ENCODE results near the gene RNASET2. TPM values are rescaled to one million over a fixed set of nuclear protein-coding genes. Genes with fewer than 3 reads are reported as not detected.

RNASET2 gene, protein sequence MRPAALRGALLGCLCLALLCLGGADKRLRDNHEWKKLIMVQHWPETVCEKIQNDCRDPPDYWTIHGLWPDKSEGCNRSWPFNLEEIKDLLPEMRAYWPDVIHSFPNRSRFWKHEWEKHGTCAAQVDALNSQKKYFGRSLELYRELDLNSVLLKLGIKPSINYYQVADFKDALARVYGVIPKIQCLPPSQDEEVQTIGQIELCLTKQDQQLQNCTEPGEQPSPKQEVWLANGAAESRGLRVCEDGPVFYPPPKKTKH
- 10.5 and 28.1 TPM in 2 replicates for total RNA-seq (2012; rRNA removed)

DNA sequence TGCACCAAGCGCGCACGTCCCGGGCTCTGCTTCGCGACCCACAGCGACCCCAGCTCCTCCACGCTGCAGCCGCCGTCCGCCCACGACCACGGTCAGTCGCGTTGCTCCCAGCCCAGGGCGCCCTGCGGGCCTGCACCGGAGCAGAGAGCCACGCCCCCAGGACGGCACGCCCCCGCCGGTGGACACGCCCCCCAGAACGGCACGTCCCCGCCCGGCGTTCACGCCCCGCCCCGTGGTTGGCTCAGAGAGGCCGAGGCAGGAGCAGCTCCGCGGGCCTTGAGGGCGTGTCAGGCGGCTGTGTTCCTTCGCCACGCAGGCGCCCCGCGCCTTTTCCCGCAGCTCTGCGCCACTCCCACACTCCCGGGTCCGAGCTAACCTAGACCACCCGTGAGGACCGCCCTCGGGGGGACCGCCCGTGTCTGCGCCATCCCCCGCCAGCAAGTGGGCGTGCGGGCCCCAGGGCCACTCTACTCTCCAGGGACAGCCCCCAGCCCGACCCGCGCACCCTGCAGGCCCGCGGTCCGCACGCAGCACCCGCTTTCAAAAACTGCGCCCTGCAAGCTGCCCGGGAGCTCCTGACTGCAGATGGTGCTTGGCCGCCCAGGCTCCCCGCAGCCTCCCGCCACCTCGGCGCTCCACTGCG is at the start of gene RNASET2:
Gene RNASET2, minus strand, starts transcription at position 107 of the 643 bp plus-strand sequence. CDS start 368 bp downstream, outside the sequence.
- H3K9ac ChIP-seq (ENCODE audit: low read depth, low read length), result peak within 1 kb of the TSS; percentile 86
- peak within 1 kb of the TSS; percentile 100 for H3K4me2 ChIP-seq (ENCODE audit: low read length)
- peak within 1 kb of the TSS; percentile 98 for H3K4me3 ChIP-seq (ENCODE audit: low read length)
- no peaks in the 10 kb centered on the region for H3K27me3 ChIP-seq (ENCODE audit: control insufficient read depth, insufficient read depth, low read length)
- no peaks in the 10 kb centered on the region for H3K9me3 ChIP-seq (replicated peaks; ENCODE audit: low read length)
- H3K36me3 ChIP-seq (ENCODE audit: insufficient read depth, low read length), result no peaks in the 10 kb centered on the region
- H3K4me1 ChIP-seq (ENCODE audit: control insufficient read depth, insufficient read depth, low read length), result peaks cover 20% of the 10 kb centered on the region

DNA sequence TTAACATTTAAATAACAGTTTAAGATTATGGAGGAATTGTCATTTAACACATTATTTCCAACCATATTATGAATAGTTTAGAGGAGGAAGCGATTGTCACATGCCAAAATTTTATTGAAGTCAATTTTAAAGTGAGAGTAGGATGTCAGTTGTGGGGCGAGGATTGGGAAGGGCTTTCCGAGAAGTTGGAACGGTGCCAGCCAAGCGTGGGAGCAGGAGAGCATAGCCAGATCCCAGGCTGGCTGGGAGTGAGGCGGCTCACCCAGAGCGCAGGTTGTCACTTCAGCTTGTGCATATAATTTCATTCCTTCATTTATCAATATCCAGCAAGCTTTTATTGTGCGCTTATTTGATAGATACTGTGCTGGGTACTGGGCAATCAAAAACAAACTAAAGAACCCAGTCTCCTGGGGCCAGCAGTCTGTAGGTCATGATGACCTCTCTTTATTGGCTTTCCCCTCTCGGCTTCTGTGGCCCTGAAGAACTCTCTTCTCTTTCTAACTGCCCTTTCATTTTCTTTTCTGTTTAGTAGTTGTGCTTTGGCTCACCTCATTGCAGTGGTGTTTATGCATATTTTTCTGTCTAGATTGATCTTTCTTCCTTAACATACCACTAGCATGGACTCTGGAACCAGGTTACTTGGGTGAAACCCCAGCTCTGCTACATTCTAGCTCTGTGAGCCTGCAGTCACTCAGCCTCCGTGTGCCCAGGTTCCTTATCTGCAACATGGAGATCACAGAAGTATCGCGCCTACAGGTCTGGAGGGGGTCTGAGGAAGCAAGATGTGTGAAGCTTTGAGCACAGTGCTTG is 49.2 kb upstream of the RNASET2 start:
- no peak overlapping the region for H3K4me3 ChIP-seq (ENCODE audit: low read length)
- H3K27me3 ChIP-seq (ENCODE audit: control insufficient read depth, insufficient read depth, low read length), result no peaks in the 10 kb centered on the region
- peak overlapping the region; percentile 24 for H3K4me2 ChIP-seq (ENCODE audit: low read length)
- H3K9ac ChIP-seq (ENCODE audit: low read depth, low read length), result no peak overlapping the region
- H3K9me3 ChIP-seq (replicated peaks; ENCODE audit: low read length), result no peaks in the 10 kb centered on the region
- peaks cover 14% of the 10 kb centered on the region for H3K36me3 ChIP-seq (ENCODE audit: insufficient read depth, low read length)
- H3K4me1 ChIP-seq (ENCODE audit: control insufficient read depth, insufficient read depth, low read length), result peaks cover 9% of the 10 kb centered on the region

DNA sequence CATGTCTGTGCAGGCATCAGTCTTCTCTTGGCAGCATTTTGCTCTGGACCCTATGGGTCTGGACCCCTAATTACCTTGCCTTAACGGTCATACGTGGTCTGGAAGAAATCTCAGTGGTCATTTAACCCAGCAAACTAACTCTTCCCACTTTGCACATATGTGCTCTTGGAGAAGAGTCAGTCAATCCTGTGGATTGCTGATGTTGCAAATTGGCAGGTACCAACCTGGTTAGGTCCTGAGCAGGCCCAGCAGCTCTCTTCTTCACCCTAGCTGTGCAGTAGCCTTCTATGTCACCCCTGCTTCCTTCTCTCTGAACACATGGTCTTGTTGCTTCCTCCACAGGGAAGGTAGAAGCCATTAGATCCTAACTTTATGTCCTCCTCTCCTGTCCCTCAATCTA is 44.4 kb upstream of the RNASET2 start:
- Histone ChIP-seq H3K9ac (ENCODE audit: low read depth, low read length) (no peak overlapping the region), H3K27me3 (ENCODE audit: control insufficient read depth, insufficient read depth, low read length) (no peaks in the 10 kb centered on the region), H3K4me3 (ENCODE audit: low read length) (peak overlapping the region; percentile 99), H3K4me1 (ENCODE audit: control insufficient read depth, insufficient read depth, low read length) (peaks cover 25% of the 10 kb centered on the region), H3K36me3 (ENCODE audit: insufficient read depth, low read length) (peaks cover 1% of the 10 kb centered on the region), H3K9me3 (replicated peaks; ENCODE audit: low read length) (no peaks in the 10 kb centered on the region), H3K4me2 (ENCODE audit: low read length) (peak overlapping the region; percentile 89)

DNA sequence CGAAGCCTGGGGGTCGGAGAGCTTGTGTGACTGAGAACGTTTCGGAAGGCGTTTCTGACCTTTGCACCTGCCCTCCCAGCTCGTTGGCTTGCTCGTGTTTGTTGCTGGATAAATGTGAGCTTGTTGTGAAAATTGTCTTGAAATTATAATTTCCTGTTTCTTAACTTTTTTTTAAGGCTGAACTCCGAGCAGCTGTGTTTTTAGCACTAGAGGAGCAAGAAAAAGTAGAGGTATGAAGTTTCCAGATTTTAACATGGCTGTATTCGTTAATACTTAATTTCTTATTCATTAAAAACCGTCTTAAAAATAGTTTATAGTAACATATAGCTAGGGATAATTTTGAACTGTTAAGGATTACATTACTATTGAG is 43.5 kb upstream of the RNASET2 start:
- Histone ChIP-seq H3K9ac (ENCODE audit: low read depth, low read length) (peak overlapping the region; percentile 86), H3K4me1 (ENCODE audit: control insufficient read depth, insufficient read depth, low read length) (peaks cover 19% of the 10 kb centered on the region), H3K4me3 (ENCODE audit: low read length) (peak overlapping the region; percentile 99), H3K4me2 (ENCODE audit: low read length) (peak overlapping the region; percentile 89), H3K36me3 (ENCODE audit: insufficient read depth, low read length) (no peaks in the 10 kb centered on the region), H3K9me3 (replicated peaks; ENCODE audit: low read length) (no peaks in the 10 kb centered on the region), H3K27me3 (ENCODE audit: control insufficient read depth, insufficient read depth, low read length) (no peaks in the 10 kb centered on the region)

DNA sequence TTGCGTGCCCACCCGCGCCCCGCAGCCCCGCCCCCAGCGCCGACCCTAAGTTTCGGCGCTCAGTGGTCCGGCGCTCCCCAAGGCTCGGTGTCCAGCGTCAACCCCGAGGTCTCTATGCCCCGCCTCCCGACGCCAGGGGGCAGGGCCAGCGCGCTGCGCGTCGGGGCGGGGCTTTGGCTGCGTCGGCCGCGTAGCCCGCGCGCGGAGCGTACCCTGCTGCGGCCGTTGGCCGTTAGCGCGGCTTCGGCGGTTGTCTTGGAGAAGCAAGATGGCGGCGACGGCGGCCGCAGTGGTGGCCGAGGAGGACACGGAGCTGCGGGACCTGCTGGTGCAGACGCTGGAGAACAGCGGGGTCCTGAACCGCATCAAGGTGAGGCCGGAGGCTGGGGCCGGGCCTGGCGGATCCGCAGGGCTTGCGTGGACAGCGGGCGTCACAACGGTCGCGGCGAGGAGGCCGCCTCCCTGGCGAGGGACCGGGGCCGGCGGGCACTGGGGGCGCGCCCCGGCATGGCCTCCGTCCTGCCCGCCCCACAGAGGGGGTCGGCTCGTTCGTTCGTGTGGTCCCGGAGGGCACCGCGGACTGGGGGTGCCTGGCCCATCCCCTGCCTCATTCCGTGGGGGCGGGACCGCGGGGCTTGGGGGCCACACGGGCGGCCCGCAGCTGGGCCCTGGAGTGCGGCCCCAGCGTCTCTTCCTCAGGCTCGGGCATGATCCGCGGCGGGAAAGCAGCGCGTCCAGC is 43.0 kb upstream of the RNASET2 start, which contains the start of gene CEP43:
Gene CEP43, plus strand, starts transcription at position 253 of the 739 bp plus-strand sequence. Its CDS starts 16 bp downstream, at position 269.
- Histone ChIP-seq H3K4me3 (ENCODE audit: low read length) (peak within 1 kb of the TSS; percentile 99), H3K36me3 (ENCODE audit: insufficient read depth, low read length) (no peaks in the 10 kb centered on the region), H3K9ac (ENCODE audit: low read depth, low read length) (peak within 1 kb of the TSS; percentile 86), H3K27me3 (ENCODE audit: control insufficient read depth, insufficient read depth, low read length) (no peaks in the 10 kb centered on the region), H3K4me2 (ENCODE audit: low read length) (peak within 1 kb of the TSS; percentile 89), H3K4me1 (ENCODE audit: control insufficient read depth, insufficient read depth, low read length) (peaks cover 19% of the 10 kb centered on the region), H3K9me3 (replicated peaks; ENCODE audit: low read length) (no peaks in the 10 kb centered on the region)

DNA sequence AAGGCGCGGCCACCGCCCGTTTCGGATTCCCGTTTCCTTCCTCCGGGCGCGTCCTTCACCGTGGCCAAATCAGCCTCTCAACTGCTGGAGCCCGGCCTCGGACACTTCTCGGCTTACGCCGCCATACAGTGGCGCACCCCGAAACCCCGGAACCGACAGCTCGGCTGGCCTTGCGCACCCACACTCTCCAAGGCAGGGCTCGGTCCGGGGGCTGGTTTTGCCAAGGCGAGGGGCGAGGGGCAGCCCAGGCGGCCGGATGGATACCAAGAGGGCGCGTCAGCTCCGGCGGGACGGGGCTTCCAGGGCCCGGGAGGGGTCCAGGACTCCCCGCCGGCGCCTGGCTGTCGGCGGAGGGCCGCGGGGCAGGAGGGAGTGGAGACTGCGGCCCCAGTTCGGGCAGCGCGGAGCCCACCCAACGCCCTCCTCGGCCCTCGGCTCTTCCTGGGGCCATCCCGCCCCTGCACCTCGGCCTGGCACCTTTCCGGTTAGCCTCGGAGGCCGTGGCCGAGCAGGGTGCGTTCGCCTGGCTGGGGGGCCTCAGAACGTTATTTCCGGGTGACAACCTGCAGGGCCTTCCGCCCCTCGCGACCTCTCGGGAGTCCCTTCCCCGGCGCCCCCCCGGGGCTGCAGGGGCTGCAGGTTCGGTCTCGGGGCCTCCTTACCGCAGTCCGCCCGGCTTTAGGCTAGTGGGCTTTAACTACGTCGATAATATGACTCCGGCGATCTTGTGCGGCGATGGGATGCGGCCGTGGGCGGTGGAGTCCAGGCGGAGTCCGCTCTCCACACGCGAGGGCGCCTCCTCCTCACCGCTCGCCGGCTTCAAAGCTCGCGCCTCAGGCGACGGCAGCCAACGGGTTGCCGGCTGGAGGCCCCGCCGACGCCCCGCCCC is 42.1 kb upstream of the RNASET2 start:
- Histone ChIP-seq H3K36me3 (ENCODE audit: insufficient read depth, low read length) (no peaks in the 10 kb centered on the region), H3K4me3 (ENCODE audit: low read length) (peak overlapping the region; percentile 97), H3K4me2 (ENCODE audit: low read length) (peak overlapping the region; percentile 88), H3K9me3 (replicated peaks; ENCODE audit: low read length) (no peaks in the 10 kb centered on the region), H3K27me3 (ENCODE audit: control insufficient read depth, insufficient read depth, low read length) (no peaks in the 10 kb centered on the region), H3K9ac (ENCODE audit: low read depth, low read length) (peak overlapping the region; percentile 85), H3K4me1 (ENCODE audit: control insufficient read depth, insufficient read depth, low read length) (peaks cover 19% of the 10 kb centered on the region)

DNA sequence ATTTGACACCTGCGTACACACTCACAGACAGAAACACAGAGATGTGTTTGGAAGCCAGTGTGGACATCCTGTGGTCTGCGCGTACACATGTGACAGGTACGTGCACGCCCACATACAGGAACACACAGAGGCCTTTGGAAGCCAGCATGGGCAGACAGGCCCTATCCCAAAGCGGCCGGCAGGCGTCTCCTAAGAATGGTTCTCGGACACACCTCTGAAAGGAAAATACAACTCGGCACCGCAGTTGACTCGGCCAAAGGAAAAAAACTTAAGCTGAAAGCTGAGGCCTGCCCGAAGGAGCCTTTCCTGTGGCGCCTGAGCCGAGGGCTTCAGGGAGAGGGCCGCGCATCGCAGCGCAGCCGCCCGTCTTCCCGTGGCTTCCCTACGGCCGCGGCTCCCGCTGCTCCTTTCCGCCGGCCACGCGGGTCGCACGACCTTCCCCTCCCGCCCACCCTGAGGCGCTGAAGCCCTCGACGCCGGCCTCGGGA is 41.5 kb upstream of the RNASET2 start:
- Histone ChIP-seq H3K9me3 (replicated peaks; ENCODE audit: low read length) (no peaks in the 10 kb centered on the region), H3K4me1 (ENCODE audit: control insufficient read depth, insufficient read depth, low read length) (peaks cover 19% of the 10 kb centered on the region), H3K4me3 (ENCODE audit: low read length) (peak overlapping the region; percentile 97), H3K27me3 (ENCODE audit: control insufficient read depth, insufficient read depth, low read length) (no peaks in the 10 kb centered on the region), H3K4me2 (ENCODE audit: low read length) (peak overlapping the region; percentile 88), H3K36me3 (ENCODE audit: insufficient read depth, low read length) (no peaks in the 10 kb centered on the region), H3K9ac (ENCODE audit: low read depth, low read length) (peak overlapping the region; percentile 85)

DNA sequence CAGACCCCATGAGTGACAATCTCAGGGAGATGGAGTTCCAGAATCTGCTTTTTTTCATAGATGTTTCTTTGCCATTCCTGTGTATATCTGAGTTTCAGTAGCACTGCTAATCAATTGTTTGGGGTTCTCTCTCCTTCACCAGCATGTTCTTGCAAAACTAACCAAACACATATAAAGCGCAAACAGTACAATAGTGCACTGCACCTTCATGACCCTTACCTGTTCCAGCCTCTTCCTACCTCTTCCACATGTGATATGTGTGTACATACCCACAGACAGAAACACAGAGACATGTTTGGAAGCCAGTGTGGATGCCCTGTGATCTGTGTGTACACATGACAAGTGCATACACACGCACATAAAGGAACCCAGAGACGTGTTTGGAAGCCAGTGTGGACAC is 41.0 kb upstream of the RNASET2 start:
- Histone ChIP-seq H3K9me3 (replicated peaks; ENCODE audit: low read length) (no peaks in the 10 kb centered on the region), H3K4me2 (ENCODE audit: low read length) (peak overlapping the region; percentile 88), H3K9ac (ENCODE audit: low read depth, low read length) (peak overlapping the region; percentile 85), H3K36me3 (ENCODE audit: insufficient read depth, low read length) (peaks cover 4% of the 10 kb centered on the region), H3K4me1 (ENCODE audit: control insufficient read depth, insufficient read depth, low read length) (peaks cover 19% of the 10 kb centered on the region), H3K4me3 (ENCODE audit: low read length) (peak overlapping the region; percentile 97), H3K27me3 (ENCODE audit: control insufficient read depth, insufficient read depth, low read length) (no peaks in the 10 kb centered on the region)

DNA sequence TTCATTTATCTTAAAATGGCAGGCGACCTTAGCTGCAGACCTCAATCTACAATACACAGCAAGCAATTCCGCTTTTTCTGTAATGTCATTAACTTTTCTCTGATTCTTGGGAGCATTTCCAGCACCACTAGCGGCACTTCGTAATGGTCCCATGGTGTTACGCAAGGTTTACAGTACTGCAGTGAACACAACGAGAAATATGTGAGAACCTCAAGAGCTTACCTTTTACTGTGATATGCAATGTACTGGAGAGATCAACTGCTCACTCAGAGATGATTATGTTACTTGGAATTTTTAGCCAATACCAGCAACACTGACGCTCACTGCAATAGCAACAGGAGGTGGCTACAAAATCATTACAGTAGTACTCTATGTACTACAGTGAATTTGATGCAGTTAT is 40.1 kb upstream of the RNASET2 start:
- H3K4me1 ChIP-seq (ENCODE audit: control insufficient read depth, insufficient read depth, low read length), result peaks cover 19% of the 10 kb centered on the region
- no peaks in the 10 kb centered on the region for H3K9me3 ChIP-seq (replicated peaks; ENCODE audit: low read length)
- no peak overlapping the region for H3K4me2 ChIP-seq (ENCODE audit: low read length)
- H3K9ac ChIP-seq (ENCODE audit: low read depth, low read length), result no peak overlapping the region
- H3K36me3 ChIP-seq (ENCODE audit: insufficient read depth, low read length), result peaks cover 6% of the 10 kb centered on the region
- no peaks in the 10 kb centered on the region for H3K27me3 ChIP-seq (ENCODE audit: control insufficient read depth, insufficient read depth, low read length)
- no peak overlapping the region for H3K4me3 ChIP-seq (ENCODE audit: low read length)

DNA sequence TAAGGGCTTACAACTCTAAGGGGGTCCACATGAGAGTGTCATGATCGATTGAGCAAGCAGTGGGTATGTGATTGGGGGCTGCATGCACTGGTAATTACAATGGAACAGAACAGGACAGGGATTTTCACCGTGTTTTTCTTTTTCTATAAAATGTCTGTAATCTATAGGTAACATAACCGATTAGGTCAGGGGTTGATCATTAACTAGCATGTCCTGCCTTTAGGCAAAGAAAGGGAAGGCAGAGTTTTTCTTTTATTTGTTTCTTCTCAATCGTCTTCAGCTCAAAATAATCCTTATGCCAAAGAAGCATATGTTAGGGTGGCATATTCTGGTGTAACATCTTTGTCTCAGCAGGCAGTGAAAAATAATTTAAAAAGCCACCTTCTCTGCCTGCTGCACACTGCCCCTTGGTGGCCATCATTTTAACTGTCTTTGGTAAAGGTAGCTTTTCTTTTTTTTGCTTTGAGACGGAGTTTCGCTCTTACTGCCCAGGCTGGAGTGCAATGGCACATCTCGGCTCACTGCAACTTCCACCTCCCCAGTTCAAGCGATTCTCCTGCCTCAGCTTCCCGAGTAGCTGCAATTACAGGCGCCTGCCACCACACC is 33.2 kb upstream of the RNASET2 start:
- H3K36me3 ChIP-seq (ENCODE audit: insufficient read depth, low read length), result peaks cover 8% of the 10 kb centered on the region
- H3K4me3 ChIP-seq (ENCODE audit: low read length), result no peak overlapping the region
- no peak overlapping the region for H3K9ac ChIP-seq (ENCODE audit: low read depth, low read length)
- H3K27me3 ChIP-seq (ENCODE audit: control insufficient read depth, insufficient read depth, low read length), result no peaks in the 10 kb centered on the region
- H3K9me3 ChIP-seq (replicated peaks; ENCODE audit: low read length), result no peaks in the 10 kb centered on the region
- H3K4me2 ChIP-seq (ENCODE audit: low read length), result no peak overlapping the region
- H3K4me1 ChIP-seq (ENCODE audit: control insufficient read depth, insufficient read depth, low read length), result no peaks in the 10 kb centered on the region

All from skeletal muscle satellite cell (primary cell).